RKO (cell line): ENCODE measurements around the gene MBOAT7.
A peak's percentile ranks its signal among the peaks of the same experiment; 100 is the strongest.

Source experiments
- DNase-seq: peaks from one replicate; pipeline ENCODE4 v3.0.0-alpha.2; 2016; ENCODE audit warnings: low spot score

The MBOAT7 gene

GRCh38 chr19:54162241-54162805 is 27.1 kb downstream of the MBOAT7 start:
- DNase-seq, result peak; percentile 74

GRCh38 chr19:54160854-54161253 is 28.5 kb downstream of the MBOAT7 start:
- peak; percentile 41 for DNase-seq

- DNase-seq, result peak; percentile 61
Measured at GRCh38 chr19:54160182-54160811, 29.1 kb downstream of the MBOAT7 start.

- DNase-seq, result peak; percentile 100
Measured at GRCh38 chr19:54159352-54160181, 29.8 kb downstream of the MBOAT7 start, which contains the start of gene LENG1. Gene LENG1, minus strand, starts transcription at chr19:54159721. Its CDS starts 26 bp downstream, at chr19:54159695.

- DNase-seq, result peak; percentile 47
Measured at GRCh38 chr19:54158812-54159351, 30.5 kb downstream of the MBOAT7 start.

GRCh38 chr19:54156953-54157352 is 32.4 kb downstream of the MBOAT7 start:
- no peak for DNase-seq

- DNase-seq, result no peak
Measured at GRCh38 chr19:54156490-54156889, 32.9 kb downstream of the MBOAT7 start.

GRCh38 chr19:54155694-54156093 is 33.7 kb downstream of the MBOAT7 start:
- DNase-seq, result no peak

- no peak for DNase-seq
Measured at GRCh38 chr19:54154603-54155345, 34.6 kb downstream of the MBOAT7 start.

GRCh38 chr19:54153731-54154326 is 35.6 kb downstream of the MBOAT7 start:
- no peak for DNase-seq

GRCh38 chr19:54152878-54153524 is 36.4 kb downstream of the MBOAT7 start:
- DNase-seq, result no peak

- DNase-seq, result no peak
Measured at GRCh38 chr19:54152267-54152666, 37.1 kb downstream of the MBOAT7 start.

GRCh38 chr19:54151362-54152035 is 37.9 kb downstream of the MBOAT7 start:
- DNase-seq, result no peak

GRCh38 chr19:54149021-54149812 is 40.2 kb downstream of the MBOAT7 start:
- no peak for DNase-seq

GRCh38 chr19:54148158-54148557 is 41.2 kb downstream of the MBOAT7 start:
- no peak for DNase-seq

GRCh38 chr19:54147676-54148075 is 41.7 kb downstream of the MBOAT7 start:
- DNase-seq, result no peak

- no peak for DNase-seq
Measured at GRCh38 chr19:54145541-54146158, 43.7 kb downstream of the MBOAT7 start.

GRCh38 chr19:54142166-54142780 is 47.1 kb downstream of the MBOAT7 start:
- DNase-seq, result no peak

- no peak for DNase-seq
Measured at GRCh38 chr19:54141356-54141755, 48.0 kb downstream of the MBOAT7 start.
